Measurements from ENCODE around the gene PRPF19. TPM values are rescaled to one million over a fixed set of nuclear protein-coding genes. Genes with fewer than 3 reads are reported as not detected.

Gene PRPF19
- total and polyA plus RNA-seq, 7 donors: 37.1 to 92.3 (median 41.2) TPM

- no peaks in the 10 kb centered on the region for H3K36me3 ChIP-seq
- TF ChIP-seq POLR2A (IDR thresholded peaks at IDR 0.05): no peak
- TF ChIP-seq EP300 (IDR thresholded peaks at IDR 0.05): no peak
- no peak for TF ChIP-seq CTCF (IDR thresholded peaks at IDR 0.05)
- TF ChIP-seq POLR2AphosphoS5 (IDR thresholded peaks at IDR 0.05): no peak
- no peak overlapping the region for H3K4me3 ChIP-seq
- intact Hi-C loops (cut with DNase I): no loop called here
- no peaks in the 10 kb centered on the region for H3K4me1 ChIP-seq
- WGBS, 2 donors: 90% methylated on average over 15 of the region's 15 CpGs
- H3K9me3 ChIP-seq: no peaks in the 10 kb centered on the region
- no peak overlapping the region for H3K27ac ChIP-seq
- H3K27me3 ChIP-seq: no peaks in the 10 kb centered on the region
- DNase-seq: peak; percentile 52
Observed at GRCh38 chr11:60859616-60860250, 46.7 kb downstream of the PRPF19 start.

- H3K27ac ChIP-seq: no peak overlapping the region
Observed at GRCh38 chr11:60858731-60859464, 47.5 kb downstream of the PRPF19 start.

GRCh38 chr11:60858236-60858635 is 48.1 kb downstream of the PRPF19 start:
- no peak for DNase-seq
- H3K4me1 ChIP-seq: no peaks in the 10 kb centered on the region
- 84 to 87% methylated on average over 8 of the region's 8 CpGs for WGBS, 2 donors
- no peaks in the 10 kb centered on the region for H3K36me3 ChIP-seq
- TF ChIP-seq POLR2AphosphoS5 (IDR thresholded peaks at IDR 0.05) (no peak), CTCF (IDR thresholded peaks at IDR 0.05) (no peak), POLR2A (IDR thresholded peaks at IDR 0.05) (no peak), EP300 (IDR thresholded peaks at IDR 0.05) (no peak)
- intact Hi-C loops (cut with DNase I): no loop called here
- no peak overlapping the region for H3K27ac ChIP-seq
- H3K4me3 ChIP-seq: no peak overlapping the region
- peaks cover 0 to 1% (median 0%) of the 10 kb centered on the region in 3 donors for H3K27me3 ChIP-seq
- H3K9me3 ChIP-seq: no peaks in the 10 kb centered on the region

More at GRCh38 chr11:60858731-60859464, 47.5 kb downstream of the PRPF19 start:
- no peaks in the 10 kb centered on the region for H3K9me3 ChIP-seq
- peak; percentile 14 for DNase-seq
- H3K4me3 ChIP-seq: no peak overlapping the region
- H3K36me3 ChIP-seq: no peaks in the 10 kb centered on the region
- 63 to 85% methylated on average over 4 of the region's 4 CpGs for WGBS, 2 donors
- TF ChIP-seq POLR2A (IDR thresholded peaks at IDR 0.05) (no peak), POLR2AphosphoS5 (IDR thresholded peaks at IDR 0.05) (no peak), CTCF (IDR thresholded peaks at IDR 0.05) (no peak), EP300 (IDR thresholded peaks at IDR 0.05) (no peak)
- intact Hi-C loops (cut with DNase I): no loop called here
- no peaks in the 10 kb centered on the region for H3K27me3 ChIP-seq
- no peaks in the 10 kb centered on the region for H3K4me1 ChIP-seq

DNA sequence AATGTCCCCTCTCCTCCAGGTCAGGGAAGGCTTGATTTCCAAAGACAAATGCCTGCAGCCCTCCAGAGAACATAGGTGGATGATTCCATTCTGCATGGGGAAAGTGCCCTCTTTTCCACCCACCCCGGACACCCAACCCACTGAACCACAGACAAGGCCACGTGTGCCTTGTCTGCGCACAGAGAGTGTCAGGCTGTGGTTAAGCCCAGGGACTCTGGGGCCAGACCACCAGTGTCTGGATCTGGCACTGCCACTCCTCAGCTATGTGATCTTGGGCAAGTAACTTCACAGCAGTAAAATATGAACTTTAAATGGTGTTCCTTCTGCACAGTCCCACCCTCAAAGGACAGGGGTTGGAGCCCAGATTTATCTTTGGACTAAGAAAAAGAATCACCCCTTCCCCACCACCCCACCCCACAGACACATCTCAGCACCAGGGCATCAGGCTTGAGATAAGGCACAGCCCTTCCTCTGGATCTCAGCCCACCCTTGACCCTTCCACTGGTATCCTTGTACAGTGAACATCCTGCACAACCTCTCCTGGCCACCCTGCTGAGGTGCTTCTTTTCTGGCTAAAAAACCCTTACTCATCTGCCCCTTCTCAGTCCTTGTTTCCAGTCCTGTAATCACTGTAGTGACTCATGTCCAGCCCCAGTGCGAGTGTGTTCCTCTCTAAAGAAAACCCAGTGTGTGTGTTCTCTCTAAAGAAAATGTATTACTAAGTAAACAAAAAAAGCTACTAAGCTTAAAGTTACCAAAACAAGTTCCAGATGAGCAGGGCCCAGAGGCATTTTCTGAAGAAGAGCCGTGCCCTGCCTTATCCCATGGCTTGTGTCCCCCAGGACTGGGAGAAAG is 48.8 kb downstream of the PRPF19 start:
- no peak overlapping the region for H3K4me3 ChIP-seq
- no peaks in the 10 kb centered on the region for H3K9me3 ChIP-seq
- H3K36me3 ChIP-seq: no peaks in the 10 kb centered on the region
- H3K27ac ChIP-seq: no peak overlapping the region
- intact Hi-C loops (cut with DNase I): no loop called here
- TF ChIP-seq EP300 (IDR thresholded peaks at IDR 0.05) (no peak), POLR2A (IDR thresholded peaks at IDR 0.05) (no peak), CTCF (IDR thresholded peaks at IDR 0.05) (no peak), POLR2AphosphoS5 (IDR thresholded peaks at IDR 0.05) (no peak)
- no peaks in the 10 kb centered on the region for H3K4me1 ChIP-seq
- WGBS, 2 donors: 73 to 82% methylated on average over 5 of the region's 5 CpGs
- DNase-seq: no peak
- H3K27me3 ChIP-seq: peaks cover 0 to 8% (median 0%) of the 10 kb centered on the region in 3 donors
